Thymus (tissue), 11 donors: ENCODE data around the gene NPLOC4. TPM values are rescaled to one million over a fixed set of nuclear protein-coding genes. Genes with fewer than 3 reads are reported as not detected.

Experiments used
- DNase-seq, 9 donors: peaks; one replicate each; pipeline ENCODE4 v3.0.0-alpha.2; 2013; ENCODE audit warnings: low spot score in 9 of 9, low read depth in 6 of 9, missing footprints in 1 of 9
- H3K27ac ChIP-seq, 2 donors: one replicate each; pipeline ENCODE4 v1.5.1; 2013; ENCODE audit warnings: control low read depth in 1 of 2, low read depth in 1 of 2, low read length in 1 of 2, mild to moderate bottlenecking in 1 of 2, moderate library complexity in 1 of 2
- H3K27me3 ChIP-seq, 2 donors: one replicate each; pipeline ENCODE4 v1.5.1; 2013; ENCODE audit warnings: low read length in 1 of 2; ENCODE audit not compliant: control insufficient read depth in 2 of 2, insufficient read depth in 1 of 2
- H3K36me3 ChIP-seq, 2 donors: one replicate each; pipeline ENCODE4 v1.5.1; 2013; ENCODE audit warnings: low read length in 1 of 2, mild to moderate bottlenecking in 1 of 2, moderate library complexity in 1 of 2; ENCODE audit not compliant: control insufficient read depth in 2 of 2, insufficient read depth in 2 of 2
- H3K4me1 ChIP-seq, 2 donors: one replicate each; pipeline ENCODE4 v1.5.1; 2013; ENCODE audit warnings: low read length in 2 of 2; ENCODE audit not compliant: control insufficient read depth in 2 of 2, insufficient read depth in 2 of 2
- H3K4me3 ChIP-seq, 2 donors: one replicate each; pipeline ENCODE4 v1.5.1; 2013; ENCODE audit warnings: low read length in 2 of 2, control low read depth in 1 of 2, mild to moderate bottlenecking in 1 of 2
- H3K9me3 ChIP-seq, 2 donors: one replicate each; pipeline ENCODE4 v1.5.1; 2013; ENCODE audit warnings: low read length in 1 of 2, mild to moderate bottlenecking in 1 of 2; ENCODE audit not compliant: control insufficient read depth in 2 of 2, insufficient read depth in 1 of 2
- WGBS: extraction: QIAGEN DNeasy Blood & Tissue Kit; methylation state at CpG from one replicate; pipeline ENCODE4 v1.1.7; 2013; 5-methylcytosine and 5-hydroxymethylcytosine counted together
- polyA plus RNA-seq: library from polyadenylated mRNA; stranded (reverse); fragments of 200-250 nt; gene quantifications from one replicate; pipeline ENCODE4 v1.2.3, GENCODE V29; 2013
- total RNA-seq: library from RNA; stranded (reverse); fragments of 120-200 nt; gene quantifications from one replicate; pipeline ENCODE4 v1.2.4, GENCODE V29; 2013
- donor health status: healthy.

NPLOC4 gene
- total and polyA plus RNA-seq, 2 donors, result 26.1 to 43.3 TPM

GRCh38 chr17:81546906-81547613 is 89.9 kb downstream of the NPLOC4 start:
- Histone ChIP-seq H3K4me1 (peaks cover 6 to 11% of the 10 kb centered on the region in 2 donors), H3K27me3 (no peaks in the 10 kb centered on the region), H3K9me3 (no peaks in the 10 kb centered on the region), H3K36me3 (peaks cover 73 to 78% of the 10 kb centered on the region in 2 donors), H3K4me3 (no peak overlapping the region), H3K27ac (no peak overlapping the region)
- WGBS, result 94% methylated on average over 36 of the region's 36 CpGs
- no peak for DNase-seq

- Histone ChIP-seq H3K36me3 (peaks cover 76 to 87% of the 10 kb centered on the region in 2 donors), H3K4me1 (no peaks in the 10 kb centered on the region), H3K27me3 (no peaks in the 10 kb centered on the region), H3K9me3 (no peaks in the 10 kb centered on the region), H3K27ac (no peak overlapping the region), H3K4me3 (no peak overlapping the region)
- WGBS, result 96% methylated on average over 24 of the region's 24 CpGs
- no peak for DNase-seq
These were observed 91.6 kb downstream of the NPLOC4 start for GRCh38 chr17:81545160-81545949.

- no peak for DNase-seq
- H3K4me3 ChIP-seq, result no peak overlapping the region
- no peaks in the 10 kb centered on the region for H3K27me3 ChIP-seq
- 95% methylated on average over 16 of the region's 16 CpGs for WGBS
- H3K36me3 ChIP-seq, result peaks cover 72 to 87% of the 10 kb centered on the region in 2 donors
- no peak overlapping the region for H3K27ac ChIP-seq
- H3K9me3 ChIP-seq, result no peaks in the 10 kb centered on the region
- no peaks in the 10 kb centered on the region for H3K4me1 ChIP-seq
These were observed 92.5 kb downstream of the NPLOC4 start for GRCh38 chr17:81544281-81544974.

- Histone ChIP-seq H3K9me3 (no peaks in the 10 kb centered on the region), H3K4me1 (no peaks in the 10 kb centered on the region), H3K36me3 (peaks cover 70 to 86% of the 10 kb centered on the region in 2 donors), H3K27me3 (no peaks in the 10 kb centered on the region), H3K4me3 (no peak overlapping the region), H3K27ac (no peak overlapping the region)
- no peak for DNase-seq
- 98% methylated on average over 15 of the region's 15 CpGs for WGBS
These were observed 93.2 kb downstream of the NPLOC4 start for GRCh38 chr17:81543756-81544155.

- Histone ChIP-seq H3K27ac (no peak overlapping the region), H3K4me3 (no peak overlapping the region), H3K27me3 (peaks cover 0 to 2% of the 10 kb centered on the region in 2 donors), H3K36me3 (peaks cover 70 to 91% of the 10 kb centered on the region in 2 donors), H3K9me3 (peaks cover 0 to under 1% of the 10 kb centered on the region in 2 donors), H3K4me1 (no peaks in the 10 kb centered on the region)
- no peak for DNase-seq
- WGBS, result 98% methylated on average over 14 of the region's 14 CpGs
These were observed 93.6 kb downstream of the NPLOC4 start for GRCh38 chr17:81543339-81543675.

- peaks cover 0 to under 1% of the 10 kb centered on the region in 2 donors for H3K4me1 ChIP-seq
- WGBS, result 96% methylated on average over 15 of the region's 15 CpGs
- no peak overlapping the region for H3K27ac ChIP-seq
- peaks cover 63 to 89% of the 10 kb centered on the region in 2 donors for H3K36me3 ChIP-seq
- DNase-seq, result no peak
- H3K27me3 ChIP-seq, result peaks cover 0 to 9% of the 10 kb centered on the region in 2 donors
- H3K4me3 ChIP-seq, result no peak overlapping the region
- peaks cover 0 to 7% of the 10 kb centered on the region in 2 donors for H3K9me3 ChIP-seq
These were observed 94.2 kb downstream of the NPLOC4 start for GRCh38 chr17:81542431-81543338.

GRCh38 chr17:81541123-81541522 is 95.8 kb downstream of the NPLOC4 start:
- WGBS, result 92% methylated on average over 17 of the region's 17 CpGs
- Histone ChIP-seq H3K9me3 (peaks cover 0 to 16% of the 10 kb centered on the region in 2 donors), H3K36me3 (peaks cover 48 to 73% of the 10 kb centered on the region in 2 donors), H3K4me3 (no peak overlapping the region), H3K27ac (no peak overlapping the region), H3K27me3 (peaks cover 14 to 24% of the 10 kb centered on the region in 2 donors), H3K4me1 (peaks cover 0 to 5% of the 10 kb centered on the region in 2 donors)
- DNase-seq, result no peak

GRCh38 chr17:81540676-81541027 is 96.3 kb downstream of the NPLOC4 start:
- WGBS, result 98% methylated on average over 14 of the region's 14 CpGs
- no peak overlapping the region for H3K4me3 ChIP-seq
- H3K4me1 ChIP-seq, result peaks cover 0 to 5% of the 10 kb centered on the region in 2 donors
- H3K9me3 ChIP-seq, result peaks cover 0 to 17% of the 10 kb centered on the region in 2 donors
- peaks cover 16 to 29% of the 10 kb centered on the region in 2 donors for H3K27me3 ChIP-seq
- peaks cover 44 to 68% of the 10 kb centered on the region in 2 donors for H3K36me3 ChIP-seq
- H3K27ac ChIP-seq, result no peak overlapping the region
- no peak for DNase-seq
